Neuronal stem cell (in vitro differentiated cells): ENCODE data around the gene PAQR8.

ENCODE experiments used
- DNase-seq: peaks from one replicate; pipeline ENCODE4 v3.0.0-alpha.2; 2013; ENCODE audit warnings: low spot score
- H2AFZ ChIP-seq: one replicate; pipeline ENCODE4 v1.6.1; 2013; ENCODE audit warnings: mild to moderate bottlenecking, low read length, inconsistent platforms
- H2AK5ac ChIP-seq: 2 replicates; pipeline ENCODE4 v1.6.1; 2013; ENCODE audit warnings: low read depth, mild to moderate bottlenecking, inconsistent platforms, low read length, moderate library complexity, mixed read lengths
- H2BK120ac ChIP-seq: 2 replicates; pipeline ENCODE4 v1.6.1; 2013; ENCODE audit warnings: low read depth, mild to moderate bottlenecking, inconsistent platforms, low read length, moderate library complexity, mixed read lengths
- H2BK12ac ChIP-seq: one replicate; pipeline ENCODE4 v1.6.1; 2013; ENCODE audit warnings: low read length, inconsistent platforms
- H2BK15ac ChIP-seq: 2 replicates; pipeline ENCODE4 v1.6.1; 2013; ENCODE audit warnings: mild to moderate bottlenecking, low read length, inconsistent platforms, mixed read lengths
- H2BK5ac ChIP-seq: one replicate; pipeline ENCODE4 v1.6.1; 2013; ENCODE audit warnings: inconsistent platforms, mild to moderate bottlenecking, low read length, moderate library complexity
- H3K14ac ChIP-seq: one replicate; pipeline ENCODE4 v1.6.1; 2013; ENCODE audit warnings: low read length, inconsistent platforms
- H3K18ac ChIP-seq: 2 replicates; pipeline ENCODE4 v1.6.1; 2013; ENCODE audit warnings: low read length, inconsistent platforms
- H3K23ac ChIP-seq: 2 replicates; pipeline ENCODE4 v1.6.1; 2013; ENCODE audit warnings: low read depth, mild to moderate bottlenecking, mixed read lengths, low read length, inconsistent platforms; ENCODE audit not compliant: poor library complexity
- H3K27ac ChIP-seq: replicated peaks from 3 replicates; pipeline ENCODE4 v1.5.1; 2013; ENCODE audit warnings: low read length, inconsistent platforms
- H3K27me3 ChIP-seq, 3 experiments: 2 replicates each; pipeline ENCODE4 v1.6.1; 2013; ENCODE audit warnings: low read length in 3 of 3, mild to moderate bottlenecking in 2 of 3, inconsistent platforms in 1 of 3, low read depth in 1 of 3, mixed read lengths in 1 of 3, moderate library complexity in 1 of 3; ENCODE audit not compliant: control insufficient read depth in 3 of 3, insufficient read depth in 3 of 3
- H3K36me3 ChIP-seq, 2 donors: replicated peaks in 1 of 2; 2 replicates each; pipeline ENCODE4 v1.6.1; 2013; ENCODE audit warnings: low read length in 2 of 2; ENCODE audit not compliant: control insufficient read depth in 2 of 2, insufficient read depth in 2 of 2
- H3K4ac ChIP-seq: 2 replicates; pipeline ENCODE4 v1.6.1; 2013; ENCODE audit warnings: inconsistent platforms, mild to moderate bottlenecking, low read length, moderate library complexity
- H3K4me1 ChIP-seq, 2 donors: 1 replicate in 1 of 2; 2 replicates in 1 of 2; pipeline ENCODE4 v1.6.1; 2013; ENCODE audit warnings: low read length in 2 of 2, low read depth in 1 of 2; ENCODE audit not compliant: control insufficient read depth in 2 of 2, insufficient read depth in 1 of 2
- H3K4me2 ChIP-seq: one replicate; pipeline ENCODE4 v1.6.1; 2013; ENCODE audit warnings: mild to moderate bottlenecking, low read length, inconsistent platforms; ENCODE audit not compliant: insufficient read depth, poor library complexity, severe bottlenecking
- H3K4me3 ChIP-seq, 2 donors: 2 replicates each; pipeline ENCODE4 v1.5.1; 2013; ENCODE audit warnings: low read length in 2 of 2, mild to moderate bottlenecking in 2 of 2, inconsistent platforms in 1 of 2, moderate library complexity in 1 of 2
- H3K79me1 ChIP-seq: one replicate; pipeline ENCODE4 v1.6.1; 2013; ENCODE audit warnings: low read depth, mild to moderate bottlenecking, inconsistent platforms, low read length, moderate library complexity
- H3K9ac ChIP-seq: one replicate; pipeline ENCODE4 v1.6.1; 2013; ENCODE audit warnings: mild to moderate bottlenecking, low read depth, low read length, inconsistent platforms; ENCODE audit not compliant: poor library complexity
- H3K9me3 ChIP-seq, 2 donors: replicated peaks in 1 of 2; 2 replicates each; pipeline versions ENCODE3 to v1.6.1; 2013; ENCODE audit warnings: low read length in 2 of 2, mild to moderate bottlenecking in 2 of 2, inconsistent platforms in 1 of 2, low read depth in 1 of 2, mixed read lengths in 1 of 2, moderate library complexity in 1 of 2; ENCODE audit not compliant: control insufficient read depth in 2 of 2, insufficient read depth in 1 of 2
- H4K8ac ChIP-seq: one replicate; pipeline ENCODE4 v1.6.1; 2013; ENCODE audit warnings: low read depth, mild to moderate bottlenecking, inconsistent platforms, low read length, moderate library complexity
- H4K91ac ChIP-seq: one replicate; pipeline ENCODE4 v1.6.1; 2013; ENCODE audit warnings: low read length, low read depth, mild to moderate bottlenecking, inconsistent platforms; ENCODE audit not compliant: poor library complexity
- WGBS, 2 donors: extraction: QIAGEN DNeasy Blood & Tissue Kit; methylation state at CpG; one replicate each; pipeline ENCODE4 v1.1.7; 2013; ENCODE audit warnings: missing lambda C conversion rate in 2 of 2, mixed read lengths in 1 of 2; ENCODE audit not compliant: insufficient read length in 2 of 2, insufficient replicate concordance in 1 of 2; ENCODE audit errors: extremely low coverage in 2 of 2; 5-methylcytosine and 5-hydroxymethylcytosine counted together

Gene PAQR8

DNA sequence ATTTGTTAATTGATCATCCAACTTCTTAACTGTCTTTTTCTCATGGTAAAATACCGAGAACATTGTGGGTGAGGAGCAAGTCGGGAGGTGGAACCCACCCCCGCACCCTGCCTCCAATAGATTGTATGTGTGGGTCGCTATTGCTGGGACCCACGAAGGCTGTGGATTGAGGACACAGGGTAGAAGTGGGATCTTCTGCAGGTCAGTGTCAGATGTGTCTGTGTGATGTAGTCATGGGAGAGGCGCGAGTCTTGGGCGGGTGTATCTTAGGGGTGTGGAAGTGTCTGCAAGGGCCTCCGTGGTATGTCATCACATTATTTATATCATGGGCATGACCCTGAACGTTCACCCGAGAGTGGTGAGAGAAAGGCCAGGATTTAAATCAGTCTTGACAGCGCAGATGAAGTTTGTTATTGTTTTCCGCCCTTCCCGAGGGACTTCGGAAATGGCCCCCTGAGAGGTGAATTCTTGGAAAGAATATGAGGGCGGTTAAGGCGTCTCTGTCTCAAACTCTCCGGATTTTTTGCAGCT lies 472 bp upstream of the PAQR8 start:
- Histone ChIP-seq H3K4me2 (peak overlapping the region; percentile 75), H4K91ac (no peak overlapping the region), H2AFZ (peak overlapping the region; percentile 99), H3K4me3 (peak overlapping the region; percentile 89 to 98), H3K18ac (peak overlapping the region; percentile 44), H2BK120ac (no peak overlapping the region), H3K14ac (no peak overlapping the region), H3K9me3 (no peaks in the 10 kb centered on the region), H2BK12ac (no peak overlapping the region), H2BK15ac (peak overlapping the region; percentile 11), H4K8ac (no peak overlapping the region), H3K4ac (no peak overlapping the region), H3K23ac (no peak overlapping the region), H3K27ac (no peak overlapping the region), H2BK5ac (no peak overlapping the region), H3K79me1 (no peaks in the 10 kb centered on the region), H3K36me3 (peaks cover 0 to 4% of the 10 kb centered on the region in 2 donors), H3K9ac (no peak overlapping the region), H3K4me1 (peaks cover 6 to 8% of the 10 kb centered on the region in 2 donors), H2AK5ac (no peak overlapping the region), H3K27me3 (peaks cover 0 to 12% (median 0%) of the 10 kb centered on the region in 3 experiments)
- no CpG with 5 or more reads among the region's 18 CpGs for WGBS, 2 donors
- no peak for DNase-seq

DNA sequence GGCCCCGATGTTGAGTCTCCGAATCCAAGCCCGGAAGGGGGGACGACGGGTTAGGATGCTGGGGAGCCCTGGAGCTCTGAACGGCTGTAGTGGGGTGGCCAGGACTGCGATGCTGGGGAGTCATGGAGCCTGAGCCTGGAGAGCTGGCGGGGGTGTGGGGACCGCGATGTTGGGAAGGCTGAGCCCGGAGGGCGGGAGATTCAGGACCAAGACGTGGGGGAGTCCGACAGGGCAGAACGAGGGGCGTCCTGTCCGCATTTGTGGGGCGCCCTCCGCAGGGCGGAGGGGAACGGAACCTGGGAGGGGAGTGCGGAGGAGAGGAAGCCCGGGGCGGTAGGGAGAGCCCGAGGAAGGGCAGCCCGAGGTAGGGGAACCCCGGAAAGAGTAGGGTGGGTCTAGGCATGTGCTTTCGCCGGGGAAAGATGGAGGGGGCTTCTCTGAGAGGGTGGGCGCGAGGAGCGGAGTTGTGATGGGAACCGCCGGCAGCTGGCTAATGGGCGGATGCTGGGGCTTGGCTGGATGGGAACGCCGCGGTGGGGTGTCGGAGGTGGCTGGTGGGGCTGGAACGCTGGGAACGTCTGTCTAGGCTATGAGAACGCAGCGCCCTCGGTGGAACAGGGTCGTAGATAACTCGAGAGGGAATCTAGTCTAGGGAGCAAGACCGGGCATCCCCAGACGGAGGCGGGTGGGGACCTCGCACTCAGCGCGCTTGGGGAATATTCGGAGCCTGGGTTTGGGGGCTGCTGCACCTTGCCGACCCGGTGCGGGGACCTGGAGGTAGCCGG lies 684 bp downstream of the PAQR8 start:
- DNase-seq, result peak; percentile 27
- whole genome bisulfite sequencing, 2 donors, result no CpG with 5 or more reads among the region's 57 CpGs
- H3K27ac ChIP-seq, result no peak overlapping the region

DNA sequence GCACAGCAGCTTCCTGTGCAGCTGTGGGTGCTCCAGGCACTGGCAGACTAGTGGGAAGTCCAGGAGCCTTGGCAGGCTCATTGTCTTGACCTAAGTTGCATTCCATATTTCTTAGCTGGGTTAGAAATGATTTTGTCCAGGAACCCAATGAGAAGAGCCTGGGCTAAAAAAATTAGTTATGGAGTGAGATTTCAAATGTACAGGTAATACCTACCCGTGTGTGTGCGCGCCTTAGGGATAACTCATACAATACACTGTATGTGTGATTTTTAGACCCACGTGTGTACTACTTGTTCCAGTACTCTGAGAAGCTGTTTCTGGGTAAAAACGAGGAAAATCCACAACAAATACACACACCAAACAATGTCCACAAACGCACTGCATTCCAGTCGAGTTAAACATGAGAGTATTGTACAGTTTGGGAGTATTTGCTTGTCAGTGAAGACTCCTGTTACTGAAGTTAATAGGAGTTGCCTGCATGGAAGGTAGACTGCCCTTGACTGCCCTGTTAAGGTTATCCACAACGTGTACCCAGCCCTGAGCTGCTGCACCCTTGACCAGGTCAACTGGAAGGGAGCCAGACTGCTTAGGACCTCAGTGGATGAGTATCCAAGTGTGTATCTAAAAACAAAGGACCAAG lies 1.4 kb downstream of the PAQR8 start:
- peak overlapping the region; percentile 92 for H3K14ac ChIP-seq
- peak overlapping the region; percentile 89 to 98 for H3K4me3 ChIP-seq
- H3K27me3 ChIP-seq, result peaks cover 0 to 12% (median 0%) of the 10 kb centered on the region in 3 experiments
- H2BK5ac ChIP-seq, result no peak overlapping the region
- H2BK12ac ChIP-seq, result no peak overlapping the region
- H3K79me1 ChIP-seq, result no peaks in the 10 kb centered on the region
- no peak overlapping the region for H4K8ac ChIP-seq
- H3K9me3 ChIP-seq, result no peaks in the 10 kb centered on the region
- H3K4ac ChIP-seq, result no peak overlapping the region
- peaks cover 6 to 8% of the 10 kb centered on the region in 2 donors for H3K4me1 ChIP-seq
- no CpG with 5 or more reads among the region's 8 CpGs for WGBS, 2 donors
- peak overlapping the region; percentile 99 for H2AFZ ChIP-seq
- H2AK5ac ChIP-seq, result peak overlapping the region; percentile 73
- H3K18ac ChIP-seq, result no peak overlapping the region
- peak overlapping the region; percentile 45 for H3K23ac ChIP-seq
- peak overlapping the region; percentile 90 for H3K9ac ChIP-seq
- peak overlapping the region; percentile 97 for H3K4me2 ChIP-seq
- no peak overlapping the region for H4K91ac ChIP-seq
- H2BK15ac ChIP-seq, result no peak overlapping the region
- no peak overlapping the region for H3K27ac ChIP-seq
- H2BK120ac ChIP-seq, result no peak overlapping the region
- peaks cover 0 to 15% of the 10 kb centered on the region in 2 donors for H3K36me3 ChIP-seq
- no peak for DNase-seq

More for the DNA sequence above, 684 bp downstream of the PAQR8 start:
- H3K4me3 ChIP-seq, result peak overlapping the region; percentile 89 to 98
- peak overlapping the region; percentile 24 for H2BK120ac ChIP-seq
- H4K91ac ChIP-seq, result no peak overlapping the region
- H3K18ac ChIP-seq, result peak overlapping the region; percentile 97
- no peak overlapping the region for H3K4ac ChIP-seq
- H2AFZ ChIP-seq, result peak overlapping the region; percentile 99
- H2BK12ac ChIP-seq, result no peak overlapping the region
- peak overlapping the region; percentile 73 for H2AK5ac ChIP-seq
- H3K9ac ChIP-seq, result peak overlapping the region; percentile 90
- H3K36me3 ChIP-seq, result peaks cover 0 to 8% of the 10 kb centered on the region in 2 donors
- H3K4me1 ChIP-seq, result peaks cover 6 to 8% of the 10 kb centered on the region in 2 donors
- peak overlapping the region; percentile 83 for H2BK15ac ChIP-seq
- H3K14ac ChIP-seq, result peak overlapping the region; percentile 92
- H4K8ac ChIP-seq, result no peak overlapping the region
- no peaks in the 10 kb centered on the region for H3K9me3 ChIP-seq
- peaks cover 0 to 12% (median 0%) of the 10 kb centered on the region in 3 experiments for H3K27me3 ChIP-seq
- H3K79me1 ChIP-seq, result no peaks in the 10 kb centered on the region
- peak overlapping the region; percentile 76 for H2BK5ac ChIP-seq
- H3K4me2 ChIP-seq, result peak overlapping the region; percentile 97
- peak overlapping the region; percentile 97 for H3K23ac ChIP-seq
